Measurements from ENCODE around the gene ZDHHC16. TPM values are rescaled to one million over a fixed set of nuclear protein-coding genes. Genes with fewer than 3 reads are reported as not detected.
A peak's percentile ranks its signal among the peaks of the same experiment; 100 is the strongest.

Gene ZDHHC16
- total and polyA plus RNA-seq, 2 donors (not counting 1 experiment from before 2014, with no cell fraction given) = 24.1 to 41.5 TPM

- peak overlapping the region; percentile 83 for H3K9ac ChIP-seq (ENCODE audit: low read length)
Observed at GRCh38 chr10:97426776-97427570, 19.0 kb upstream of the ZDHHC16 start.

More at GRCh38 chr10:97426776-97427570, 19.0 kb upstream of the ZDHHC16 start:
- DNase-seq (no peak), ATAC-seq (ENCODE audit: low read depth) (no peak)
- Histone ChIP-seq H3K9me3 (ENCODE audit: control extremely low read depth in 1 of 3, control insufficient read depth in 2 of 3, insufficient read depth in 1 of 3, low read length in 2 of 3) (no peaks in the 10 kb centered on the region), H4K20me1 (ENCODE audit: control insufficient read depth, insufficient read depth, low read length, poor library complexity, severe bottlenecking) (peaks cover 7% of the 10 kb centered on the region), H3K27ac (ENCODE audit: low read length in 2 of 2) (peak overlapping the region; percentile 55 to 79), H3K4me2 (replicated peaks; ENCODE audit: low read depth, low read length, poor library complexity, severe bottlenecking) (peak overlapping the region; percentile 83), H3K4me3 (ENCODE audit: control extremely low read depth in 1 of 5, extremely low read depth in 1 of 5, insufficient read depth in 1 of 5, low read depth in 2 of 5, low read length in 4 of 5) (peak overlapping the region; percentile 68 to 87 (median 80)), H3K36me3 (replicated peaks in 1 of 2; ENCODE audit: control extremely low read depth in 1 of 2, control insufficient read depth in 1 of 2, extremely low read depth in 1 of 2, insufficient read depth in 2 of 2, low read length in 1 of 2) (peaks cover 5 to 30% of the 10 kb centered on the region in 2 experiments), H3K27me3 (replicated peaks in 1 of 4; ENCODE audit: control extremely low read depth in 1 of 4, control insufficient read depth in 3 of 4, insufficient read depth in 4 of 4, low read length in 3 of 4) (no peaks in the 10 kb centered on the region), H3K4me1 (ENCODE audit: control insufficient read depth in 2 of 2, insufficient read depth in 2 of 2, low read length in 2 of 2) (peaks cover 21 to 31% of the 10 kb centered on the region in 2 donors), H3K79me2 (ENCODE audit: control insufficient read depth, insufficient read depth, low read length) (peaks cover 35% of the 10 kb centered on the region), H2AFZ (ENCODE audit: insufficient read depth, low read depth, low read length, poor library complexity, severe bottlenecking) (peak overlapping the region; percentile 73)
- intact Hi-C loops (cut with micrococcal nuclease) = loop anchor here (1.0 kb wide), 4 partner anchors 19 to 71 kb away; partner anchors contain the start of genes EXOSC1, MMS19, RRP12 and UBTD1
- H3K27me3 Mint-ChIP-seq = no peaks in the 10 kb centered on the region
- peaks cover 43% of the 10 kb centered on the region for H3K4me1 Mint-ChIP-seq
- 29% methylated on average over 30 of the region's 34 CpGs for WGBS (ENCODE audit: insufficient coverage)
- POLR2A ChIA-PET = interaction anchor here (0.6 kb wide), 1 partner anchor 58 kb away, joined by 6 read pairs; no protein-coding TSS in a partner anchor
- TF ChIP-seq EZH2 (IDR thresholded peaks at IDR 0.05; ENCODE audit: borderline replicate concordance, insufficient read depth, low read depth, low read length, poor library complexity, severe bottlenecking) (no peak), CTCF (IDR thresholded peaks at IDR 0.05) (no peak)
- H3K4me3 Mint-ChIP-seq = peak overlapping the region; percentile 97
- CTCF ChIA-PET = interaction anchor here (1.0 to 1.2 kb wide), 2 partner anchors 26 to 148 kb away, joined by 3 read pairs; partner anchors contain the start of gene RRP12
- peak overlapping the region; percentile 99 for H3K27ac Mint-ChIP-seq
- no peaks in the 10 kb centered on the region for H3K9me3 Mint-ChIP-seq (ENCODE audit: insufficient read depth)

Measured in B cell (primary cell).